Bronchial epithelial cell (primary cell): ENCODE results near the gene WDR37. TPM values are rescaled to one million over a fixed set of nuclear protein-coding genes. Genes with fewer than 3 reads are reported as not detected.

Source experiments
- DNase-seq: peaks from one replicate; pipeline ENCODE4 v3.0.0-alpha.2; 2010; ENCODE audit warnings: low read depth
- FAIRE-seq: peaks from 2 replicates; lab custom pipeline; 2011; peaks lifted over from hg19 to GRCh38; lab: Jason Lieb, UNC
- H3K27me3 ChIP-seq: 2 replicates; pipeline ENCODE4 v1.5.1; 2011; ENCODE audit warnings: low read length; ENCODE audit not compliant: control insufficient read depth, insufficient read depth
- H3K36me3 ChIP-seq: 2 replicates; pipeline ENCODE4 v1.5.1; 2011; ENCODE audit warnings: low read length; ENCODE audit not compliant: control insufficient read depth, insufficient read depth
- H3K4me3 ChIP-seq: 2 replicates; pipeline ENCODE4 v1.5.1; 2011; ENCODE audit warnings: mild to moderate bottlenecking, low read depth, low read length, control low read depth
- CTCF ChIP-seq: IDR thresholded peaks from 2 replicates; pipeline ENCODE4 v1.5.1; 2011; ENCODE audit warnings: mild to moderate bottlenecking, moderate library complexity, low read length, control low read depth, inconsistent platforms; ENCODE audit not compliant: insufficient read depth, severe bottlenecking
- total RNA-seq: library from RNA; depleted of rRNA; stranded (reverse); fragments of >200 nt; gene quantifications from 2 replicates; pipeline ENCODE4 v1.2.1, GENCODE V29; 2014

WDR37 gene
- total RNA-seq, 1 donor from 2014 or later: 11.1 TPM

- no peak for TF ChIP-seq CTCF
- FAIRE-seq (no peak), DNase-seq (no peak)
- H3K4me3 ChIP-seq: no peak overlapping the region
- no peaks in the 10 kb centered on the region for H3K36me3 ChIP-seq
- H3K27me3 ChIP-seq: no peaks in the 10 kb centered on the region
Measured at GRCh38 chr10:1148855-1149605, 92.8 kb downstream of the WDR37 start.

GRCh38 chr10:1149793-1150637 lies 93.8 kb downstream of the WDR37 start:
- Histone ChIP-seq H3K4me3 (no peak overlapping the region), H3K27me3 (no peaks in the 10 kb centered on the region), H3K36me3 (no peaks in the 10 kb centered on the region)
- FAIRE-seq (no peak), DNase-seq (no peak)
- no peak for TF ChIP-seq CTCF

- FAIRE-seq: no peak
- DNase-seq: no peak
- TF ChIP-seq CTCF: no peak
- no peak overlapping the region for H3K4me3 ChIP-seq
- no peaks in the 10 kb centered on the region for H3K36me3 ChIP-seq
- no peaks in the 10 kb centered on the region for H3K27me3 ChIP-seq
Measured at GRCh38 chr10:1150638-1150955, 94.4 kb downstream of the WDR37 start.

GRCh38 chr10:1151076-1152033 lies 95.2 kb downstream of the WDR37 start:
- FAIRE-seq (no peak), DNase-seq (peak; percentile 56)
- TF ChIP-seq CTCF: no peak
- no peaks in the 10 kb centered on the region for H3K27me3 ChIP-seq
- no peak overlapping the region for H3K4me3 ChIP-seq
- no peaks in the 10 kb centered on the region for H3K36me3 ChIP-seq

GRCh38 chr10:1152386-1153250 lies 96.4 kb downstream of the WDR37 start:
- TF ChIP-seq CTCF: no peak
- no peak overlapping the region for H3K4me3 ChIP-seq
- FAIRE-seq (peak; percentile 40), DNase-seq (no peak)
- H3K27me3 ChIP-seq: no peaks in the 10 kb centered on the region
- no peaks in the 10 kb centered on the region for H3K36me3 ChIP-seq
